ENCODE results near the gene RAB11FIP4. TPM values are rescaled to one million over a fixed set of nuclear protein-coding genes. Genes with fewer than 3 reads are reported as not detected.

The RAB11FIP4 gene
- total RNA-seq, 1 experiment from 2014 or later: 15.1 TPM

DNA sequence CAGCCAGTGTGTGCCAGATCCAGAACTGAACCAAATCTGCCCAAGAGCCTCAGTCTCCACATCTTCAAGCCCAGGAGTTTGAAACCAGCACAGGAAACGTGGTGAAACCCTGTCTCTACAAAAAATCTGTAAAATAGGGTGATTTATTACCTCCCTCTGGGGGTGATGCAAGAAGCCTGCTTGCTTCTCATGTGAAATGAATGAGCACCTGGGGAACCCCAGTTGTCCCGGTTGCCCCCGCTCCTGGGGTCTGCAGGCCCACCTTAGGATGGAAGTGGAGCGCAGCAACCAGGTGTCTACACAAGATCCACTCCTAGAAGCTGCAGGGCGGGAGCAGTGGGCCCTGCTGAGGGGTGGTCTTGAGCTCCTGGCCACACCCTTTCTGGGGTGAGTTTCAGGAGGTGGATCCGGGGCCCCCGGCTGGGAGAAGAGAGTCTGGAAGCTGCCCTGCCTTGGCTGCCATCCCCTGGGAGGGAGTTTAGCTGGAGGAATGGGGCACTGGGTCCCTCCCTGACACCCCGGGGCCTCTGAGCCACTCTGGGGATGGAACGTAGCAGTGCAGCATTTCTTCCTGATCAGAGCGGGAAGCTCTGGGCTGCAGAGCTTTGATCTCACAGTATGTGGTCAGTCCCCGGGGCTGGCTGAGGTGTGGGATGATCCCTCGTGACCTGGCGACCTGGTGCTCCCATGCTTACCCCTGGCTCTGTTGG, 117.8 kb downstream of the RAB11FIP4 start:
- Histone ChIP-seq H3K9me3 (ENCODE audit: control insufficient read depth in 1 of 2, insufficient read depth in 1 of 2, low read depth in 1 of 2, low read length in 2 of 2) (no peaks in the 10 kb centered on the region), H3K4me3 (replicated peaks in 1 of 2; ENCODE audit: low read depth in 1 of 2, low read length in 2 of 2) (no peak overlapping the region), H2AFZ (ENCODE audit: low read depth, low read length, poor library complexity, severe bottlenecking) (no peak overlapping the region), H3K27ac (ENCODE audit: low read depth, low read length) (no peak overlapping the region), H3K9me2 (ENCODE audit: insufficient read depth) (no peaks in the 10 kb centered on the region), H4K20me1 (ENCODE audit: insufficient read depth) (no peaks in the 10 kb centered on the region), H3K27me3 (ENCODE audit: insufficient read depth, low read length) (no peaks in the 10 kb centered on the region), H3K79me2 (ENCODE audit: insufficient read depth, low read length) (no peaks in the 10 kb centered on the region), H3K9ac (ENCODE audit: low read length) (no peak overlapping the region), H3K4me1 (ENCODE audit: control insufficient read depth in 1 of 2, insufficient read depth in 2 of 2, low read length in 2 of 2) (no peaks in the 10 kb centered on the region; a peak in 1 of 4 replicates), H3K36me3 (ENCODE audit: control insufficient read depth in 1 of 2, insufficient read depth in 2 of 2, low read length in 2 of 2) (no peaks in the 10 kb centered on the region), H3K4me2 (ENCODE audit: low read length) (no peak overlapping the region)
- ChIA-PET RAD21 (ENCODE audit: low non-redundant PET in 1 of 2, low total read pairs in 2 of 2, uncharacterized antibody in 2 of 2, unreplicated experiment in 2 of 2) (no interaction called here), POLR2A (no interaction called here), CTCF (interaction anchor here (0.9 to 1.3 kb wide), 3 partner anchors 9 to 14 kb away, joined by 3 read pairs; no protein-coding TSS in a partner anchor)
- TF ChIP-seq MAX (IDR thresholded peaks at IDR 0.05): no peak
- no peak for TF ChIP-seq ZNF274 (IDR thresholded peaks at IDR 0.05; ENCODE audit: low read depth, low read length)
- no peak for TF ChIP-seq EZH2phosphoT487 (IDR thresholded peaks at IDR 0.05; ENCODE audit: borderline replicate concordance)
- no peak for TF ChIP-seq ZBTB33 (IDR thresholded peaks at IDR 0.05; ENCODE audit: extremely low read depth, insufficient replicate concordance, low read length)
- TF ChIP-seq REST (IDR thresholded peaks at IDR 0.05; ENCODE audit: low read depth): no peak
- TF ChIP-seq FOSL1 (IDR thresholded peaks at IDR 0.05; ENCODE audit: low read depth): no peak
- no peak for TF ChIP-seq POLR2AphosphoS5 (IDR thresholded peaks at IDR 0.05; ENCODE audit: low read depth, low read length)
- no peak for TF ChIP-seq SIN3A (IDR thresholded peaks at IDR 0.05; ENCODE audit: low read depth)
- TF ChIP-seq SP1 (IDR thresholded peaks at IDR 0.05; ENCODE audit: low read depth): no peak
- no peak for TF ChIP-seq ZFX (IDR thresholded peaks at IDR 0.05)
- no peak for TF ChIP-seq CBX3 (IDR thresholded peaks at IDR 0.05; ENCODE audit: low read depth)
- TF ChIP-seq ELF1 (IDR thresholded peaks at IDR 0.05; ENCODE audit: borderline replicate concordance, low read depth): no peak
- no peak for TF ChIP-seq POLR2A (IDR thresholded peaks at IDR 0.05; ENCODE audit: borderline replicate concordance, extremely low read depth, insufficient read depth, insufficient read length)
- TF ChIP-seq, protein P1, sequence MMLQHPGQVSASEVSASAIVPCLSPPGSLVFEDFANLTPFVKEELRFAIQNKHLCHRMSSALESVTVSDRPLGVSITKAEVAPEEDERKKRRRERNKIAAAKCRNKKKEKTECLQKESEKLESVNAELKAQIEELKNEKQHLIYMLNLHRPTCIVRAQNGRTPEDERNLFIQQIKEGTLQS (IDR thresholded peaks at IDR 0.05): no peak
- intact Hi-C loops (cut with micrococcal nuclease): loop anchor here (2.0 kb wide), 1 partner anchor 62 kb away; no protein-coding TSS in a partner anchor
- no peak for DNase-seq (ENCODE audit: low read depth, low spot score)
- no TSS peak for BruUV-seq (replicated peaks)
- no peak for ATAC-seq

Data from HCT116 (cell line).